ENCODE results near the gene EIF3K. TPM values are rescaled to one million over a fixed set of nuclear protein-coding genes. Genes with fewer than 3 reads are reported as not detected.

The EIF3K gene
- total RNA-seq, 1 donor from 2014 or later: 598 TPM

DNA sequence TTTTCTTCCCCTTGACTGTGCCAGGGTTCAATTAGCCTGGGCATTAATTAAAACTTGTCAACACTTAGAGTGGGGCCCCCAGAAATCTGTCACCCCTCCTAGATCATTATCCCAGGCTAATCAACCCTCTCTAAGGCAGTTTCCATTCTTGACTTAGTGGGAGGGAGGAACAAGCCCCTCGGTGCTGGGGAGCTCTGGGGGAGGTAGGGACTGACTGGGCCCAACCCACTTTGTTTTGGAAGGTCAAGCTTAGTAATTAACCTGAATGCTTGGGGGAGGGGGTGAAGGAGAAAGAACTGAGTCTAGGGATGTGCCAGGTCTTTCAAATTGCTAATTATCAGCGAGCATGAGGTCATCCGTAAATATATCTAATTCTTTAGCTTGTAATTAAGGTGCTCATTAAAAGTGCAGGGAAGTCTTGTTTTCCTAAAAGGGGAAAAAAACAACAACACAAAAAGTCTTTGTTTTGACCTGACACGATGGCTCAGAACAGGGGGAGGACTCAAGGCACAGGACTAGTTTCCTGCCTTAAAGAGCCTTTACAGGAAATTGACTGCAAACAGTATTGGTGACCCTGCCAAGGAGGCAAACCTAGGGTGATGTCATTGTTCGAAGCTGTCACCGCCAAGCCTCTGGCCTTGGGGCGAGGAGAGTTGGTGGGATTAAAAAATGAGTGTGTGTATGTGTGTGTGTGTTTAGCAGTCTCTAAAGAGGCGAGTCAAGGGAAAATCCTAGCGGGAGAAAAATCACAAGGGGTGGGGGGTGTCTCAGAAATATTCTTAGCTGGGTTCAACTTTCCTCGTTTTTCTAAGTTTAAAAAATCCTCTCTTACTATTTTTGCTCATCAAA, 47.9 kb downstream of the EIF3K start:
- peak overlapping the region; percentile 95 for H3K27ac ChIP-seq (replicated peaks)
- no peaks in the 10 kb centered on the region for H3K27me3 ChIP-seq (ENCODE audit: low read depth)
- H3K4me1 ChIP-seq: peaks cover 100% of the 10 kb centered on the region
- TF ChIP-seq, protein P1, sequence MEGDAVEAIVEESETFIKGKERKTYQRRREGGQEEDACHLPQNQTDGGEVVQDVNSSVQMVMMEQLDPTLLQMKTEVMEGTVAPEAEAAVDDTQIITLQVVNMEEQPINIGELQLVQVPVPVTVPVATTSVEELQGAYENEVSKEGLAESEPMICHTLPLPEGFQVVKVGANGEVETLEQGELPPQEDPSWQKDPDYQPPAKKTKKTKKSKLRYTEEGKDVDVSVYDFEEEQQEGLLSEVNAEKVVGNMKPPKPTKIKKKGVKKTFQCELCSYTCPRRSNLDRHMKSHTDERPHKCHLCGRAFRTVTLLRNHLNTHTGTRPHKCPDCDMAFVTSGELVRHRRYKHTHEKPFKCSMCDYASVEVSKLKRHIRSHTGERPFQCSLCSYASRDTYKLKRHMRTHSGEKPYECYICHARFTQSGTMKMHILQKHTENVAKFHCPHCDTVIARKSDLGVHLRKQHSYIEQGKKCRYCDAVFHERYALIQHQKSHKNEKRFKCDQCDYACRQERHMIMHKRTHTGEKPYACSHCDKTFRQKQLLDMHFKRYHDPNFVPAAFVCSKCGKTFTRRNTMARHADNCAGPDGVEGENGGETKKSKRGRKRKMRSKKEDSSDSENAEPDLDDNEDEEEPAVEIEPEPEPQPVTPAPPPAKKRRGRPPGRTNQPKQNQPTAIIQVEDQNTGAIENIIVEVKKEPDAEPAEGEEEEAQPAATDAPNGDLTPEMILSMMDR (IDR thresholded peaks at IDR 0.05; ENCODE audit: borderline replicate concordance): no peak
- no peaks in the 10 kb centered on the region for H3K9me3 ChIP-seq (replicated peaks)
- no peak for DNase-seq
- intact Hi-C loops (cut with micrococcal nuclease): no loop called here
- H3K36me3 ChIP-seq: no peaks in the 10 kb centered on the region
- peak overlapping the region; percentile 48 for H3K4me3 ChIP-seq

- DNase-seq: no peak
- TF ChIP-seq, protein P1 (IDR thresholded peaks at IDR 0.05; ENCODE audit: borderline replicate concordance): no peak
- intact Hi-C loops (cut with micrococcal nuclease): no loop called here
- no peaks in the 10 kb centered on the region for H3K27me3 ChIP-seq (ENCODE audit: low read depth)
- H3K4me1 ChIP-seq: peaks cover 100% of the 10 kb centered on the region
- H3K27ac ChIP-seq (replicated peaks): peak overlapping the region; percentile 95
- H3K36me3 ChIP-seq: no peaks in the 10 kb centered on the region
- no peaks in the 10 kb centered on the region for H3K9me3 ChIP-seq (replicated peaks)
- peak overlapping the region; percentile 48 for H3K4me3 ChIP-seq
Measured at GRCh38 chr19:38667661-38668171, 48.7 kb downstream of the EIF3K start.

DNA sequence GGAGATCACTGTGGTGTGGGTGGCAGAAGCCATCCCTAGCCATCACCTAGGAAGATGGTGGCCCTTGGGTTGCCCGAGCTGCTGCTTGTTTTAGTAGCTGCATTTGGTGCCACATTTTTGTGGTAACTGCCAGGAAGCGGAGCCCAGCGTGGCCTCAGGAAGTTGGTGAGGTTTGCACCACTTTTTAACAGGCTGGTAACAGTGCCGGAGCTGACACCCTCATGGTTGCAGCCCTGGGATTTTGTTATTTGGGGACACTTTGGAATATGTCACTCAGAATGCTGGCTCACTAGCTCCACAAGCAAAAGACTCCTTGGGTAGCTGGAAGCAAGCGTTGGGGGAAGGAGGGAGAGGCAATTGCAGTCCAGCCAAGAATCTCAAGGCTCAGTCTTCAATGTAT, 50.6 kb downstream of the EIF3K start:
- no peaks in the 10 kb centered on the region for H3K36me3 ChIP-seq
- no peaks in the 10 kb centered on the region for H3K9me3 ChIP-seq (replicated peaks)
- no peak for DNase-seq
- TF ChIP-seq, protein P1 (IDR thresholded peaks at IDR 0.05; ENCODE audit: borderline replicate concordance): no peak
- H3K27me3 ChIP-seq (ENCODE audit: low read depth): no peaks in the 10 kb centered on the region
- peaks cover 96% of the 10 kb centered on the region for H3K4me1 ChIP-seq
- intact Hi-C loops (cut with micrococcal nuclease): no loop called here
- H3K4me3 ChIP-seq: no peak overlapping the region
- peak overlapping the region; percentile 95 for H3K27ac ChIP-seq (replicated peaks)

GRCh38 chr19:38670921-38671398, 52.0 kb downstream of the EIF3K start:
- Histone ChIP-seq H3K4me1 (peaks cover 96% of the 10 kb centered on the region), H3K27ac (replicated peaks) (peak overlapping the region; percentile 95), H3K9me3 (replicated peaks) (no peaks in the 10 kb centered on the region), H3K36me3 (no peaks in the 10 kb centered on the region), H3K4me3 (peak overlapping the region; percentile 23), H3K27me3 (ENCODE audit: low read depth) (no peaks in the 10 kb centered on the region)
- intact Hi-C loops (cut with micrococcal nuclease): no loop called here
- TF ChIP-seq, protein P1 (IDR thresholded peaks at IDR 0.05; ENCODE audit: borderline replicate concordance): no peak
- DNase-seq: no peak

GRCh38 chr19:38671654-38672053, 52.7 kb downstream of the EIF3K start:
- Histone ChIP-seq H3K4me1 (peaks cover 96% of the 10 kb centered on the region), H3K9me3 (replicated peaks) (no peaks in the 10 kb centered on the region), H3K27ac (replicated peaks) (peak overlapping the region; percentile 95), H3K4me3 (peak overlapping the region; percentile 23), H3K27me3 (ENCODE audit: low read depth) (no peaks in the 10 kb centered on the region), H3K36me3 (no peaks in the 10 kb centered on the region)
- intact Hi-C loops (cut with micrococcal nuclease): no loop called here
- no peak for DNase-seq
- TF ChIP-seq, protein P1 (IDR thresholded peaks at IDR 0.05; ENCODE audit: borderline replicate concordance): no peak
